Loucy (cell line): ENCODE measurements around the gene CDHR4.

Experiments used
- EZH2phosphoT487 ChIP-seq: fragments of 200-600 bp; IDR thresholded peaks from 2 replicates; pipeline ENCODE4 v1.6.1; 2018; ENCODE audit warnings: antibody characterized with exemption, mild to moderate bottlenecking, moderate library complexity, borderline replicate concordance
- TF ChIP-seq, protein P1 (sequence below): fragments of 200-600 bp; sonication (generic); conservative IDR thresholded peaks from 2 replicates; pipeline ENCODE4 v1.5.1; 2014; ENCODE audit warnings: mild to moderate bottlenecking, antibody characterized with exemption, low read length

DNA sequence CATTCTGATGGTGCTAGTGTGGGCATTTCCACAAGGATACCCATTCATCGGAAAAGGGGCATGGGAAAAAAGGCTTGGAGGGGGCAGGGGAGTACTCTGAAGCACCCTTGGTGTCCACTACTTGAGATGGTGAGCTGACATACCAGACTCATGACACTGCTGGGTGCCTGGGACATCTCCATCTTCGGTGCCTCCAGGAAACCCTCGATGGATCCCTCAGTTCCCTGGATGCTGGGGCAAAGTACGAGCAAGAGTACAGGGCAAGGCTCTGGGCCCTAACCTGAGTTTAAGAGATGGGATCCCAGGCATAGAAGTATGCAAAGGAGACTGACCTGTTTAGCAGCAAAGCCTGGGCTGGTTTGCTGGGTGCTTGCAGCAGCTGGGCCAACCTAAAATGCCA is 8.1 kb downstream of the CDHR4 start:
- TF ChIP-seq, protein P1, sequence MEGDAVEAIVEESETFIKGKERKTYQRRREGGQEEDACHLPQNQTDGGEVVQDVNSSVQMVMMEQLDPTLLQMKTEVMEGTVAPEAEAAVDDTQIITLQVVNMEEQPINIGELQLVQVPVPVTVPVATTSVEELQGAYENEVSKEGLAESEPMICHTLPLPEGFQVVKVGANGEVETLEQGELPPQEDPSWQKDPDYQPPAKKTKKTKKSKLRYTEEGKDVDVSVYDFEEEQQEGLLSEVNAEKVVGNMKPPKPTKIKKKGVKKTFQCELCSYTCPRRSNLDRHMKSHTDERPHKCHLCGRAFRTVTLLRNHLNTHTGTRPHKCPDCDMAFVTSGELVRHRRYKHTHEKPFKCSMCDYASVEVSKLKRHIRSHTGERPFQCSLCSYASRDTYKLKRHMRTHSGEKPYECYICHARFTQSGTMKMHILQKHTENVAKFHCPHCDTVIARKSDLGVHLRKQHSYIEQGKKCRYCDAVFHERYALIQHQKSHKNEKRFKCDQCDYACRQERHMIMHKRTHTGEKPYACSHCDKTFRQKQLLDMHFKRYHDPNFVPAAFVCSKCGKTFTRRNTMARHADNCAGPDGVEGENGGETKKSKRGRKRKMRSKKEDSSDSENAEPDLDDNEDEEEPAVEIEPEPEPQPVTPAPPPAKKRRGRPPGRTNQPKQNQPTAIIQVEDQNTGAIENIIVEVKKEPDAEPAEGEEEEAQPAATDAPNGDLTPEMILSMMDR: no peak
- no peak for TF ChIP-seq EZH2phosphoT487
